ENCODE results near the gene NKAIN2.

DNA sequence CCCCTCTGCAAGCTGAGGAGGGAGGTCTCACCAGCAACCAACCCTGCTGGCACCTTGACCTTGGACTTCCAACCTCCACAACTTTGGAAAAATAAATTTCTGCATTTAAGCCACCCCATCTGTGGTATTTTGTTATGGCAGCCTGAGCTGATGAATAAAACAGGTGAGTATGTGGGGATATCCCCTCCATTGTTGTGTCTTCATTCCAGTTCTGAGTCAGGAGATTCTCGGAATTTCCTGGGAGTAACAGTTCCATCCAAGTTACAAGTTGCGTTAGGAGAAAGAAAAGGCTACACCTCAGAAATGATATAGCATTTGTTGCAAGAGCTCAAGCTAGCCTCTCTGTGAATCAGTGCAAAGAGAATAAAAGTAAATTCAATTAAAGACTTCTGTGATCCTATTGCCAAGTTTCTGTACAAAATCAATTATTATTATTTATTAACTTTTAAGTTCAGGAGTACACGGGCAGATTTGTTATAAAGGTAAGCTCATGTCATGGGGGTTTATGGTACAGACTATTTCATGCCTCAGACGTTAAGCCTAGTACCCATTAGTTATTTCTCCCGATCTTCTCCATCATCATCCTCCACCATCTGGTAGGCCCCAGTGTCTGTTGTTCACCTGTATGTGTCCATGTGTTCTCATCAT, 153.0 kb downstream of the NKAIN2 start:
- TF ChIP-seq, protein P1, sequence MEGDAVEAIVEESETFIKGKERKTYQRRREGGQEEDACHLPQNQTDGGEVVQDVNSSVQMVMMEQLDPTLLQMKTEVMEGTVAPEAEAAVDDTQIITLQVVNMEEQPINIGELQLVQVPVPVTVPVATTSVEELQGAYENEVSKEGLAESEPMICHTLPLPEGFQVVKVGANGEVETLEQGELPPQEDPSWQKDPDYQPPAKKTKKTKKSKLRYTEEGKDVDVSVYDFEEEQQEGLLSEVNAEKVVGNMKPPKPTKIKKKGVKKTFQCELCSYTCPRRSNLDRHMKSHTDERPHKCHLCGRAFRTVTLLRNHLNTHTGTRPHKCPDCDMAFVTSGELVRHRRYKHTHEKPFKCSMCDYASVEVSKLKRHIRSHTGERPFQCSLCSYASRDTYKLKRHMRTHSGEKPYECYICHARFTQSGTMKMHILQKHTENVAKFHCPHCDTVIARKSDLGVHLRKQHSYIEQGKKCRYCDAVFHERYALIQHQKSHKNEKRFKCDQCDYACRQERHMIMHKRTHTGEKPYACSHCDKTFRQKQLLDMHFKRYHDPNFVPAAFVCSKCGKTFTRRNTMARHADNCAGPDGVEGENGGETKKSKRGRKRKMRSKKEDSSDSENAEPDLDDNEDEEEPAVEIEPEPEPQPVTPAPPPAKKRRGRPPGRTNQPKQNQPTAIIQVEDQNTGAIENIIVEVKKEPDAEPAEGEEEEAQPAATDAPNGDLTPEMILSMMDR (IDR thresholded peaks at IDR 0.05): no peak
- TF ChIP-seq POLR2AphosphoS5 (IDR thresholded peaks at IDR 0.05): no peak

Measured in breast epithelium (tissue), 3 donors.